CD14-positive monocyte (primary cell): ENCODE data around the gene RIMBP2. TPM values are rescaled to one million over a fixed set of nuclear protein-coding genes. Genes with fewer than 3 reads are reported as not detected.

ENCODE experiments used
- DNase-seq, 3 donors: peaks; one replicate each; pipeline ENCODE4 v3.0.0-alpha.2; 2011 to 2022
- H2AFZ ChIP-seq: 2 replicates; pipeline ENCODE4 v1.6.0; 2012; ENCODE audit warnings: mild to moderate bottlenecking, low read depth, low read length, inconsistent platforms; ENCODE audit not compliant: insufficient read depth, poor library complexity, severe bottlenecking
- H3K27ac ChIP-seq, 2 donors: 1 replicate in 1 of 2; 2 replicates in 1 of 2; pipeline ENCODE4 v1.5.1; 2012 to 2013; ENCODE audit warnings: low read length in 2 of 2, control low read depth in 1 of 2, inconsistent platforms in 1 of 2, low read depth in 1 of 2, mild to moderate bottlenecking in 1 of 2
- H3K27me3 ChIP-seq, 2 donors: one replicate each; pipeline versions ENCODE4 v1.6.0 to v1.6.1; 2011 to 2013; ENCODE audit warnings: low read length in 2 of 2; ENCODE audit not compliant: control insufficient read depth in 2 of 2, insufficient read depth in 2 of 2
- H3K36me3 ChIP-seq, 2 donors: replicated peaks in 1 of 2; 1 replicate in 1 of 2; 2 replicates in 1 of 2; pipeline versions ENCODE4 v1.5.1 to v1.6.1; 2012 to 2013; ENCODE audit warnings: low read length in 2 of 2, control low read depth in 1 of 2, inconsistent platforms in 1 of 2, mild to moderate bottlenecking in 1 of 2; ENCODE audit not compliant: insufficient read depth in 2 of 2, control insufficient read depth in 1 of 2
- H3K4me1 ChIP-seq, 2 donors: 1 replicate in 1 of 2; 2 replicates in 1 of 2; pipeline versions ENCODE4 v1.5.1 to v1.6.1; 2012 to 2013; ENCODE audit warnings: low read length in 2 of 2, control low read depth in 1 of 2, inconsistent platforms in 1 of 2, mild to moderate bottlenecking in 1 of 2, moderate library complexity in 1 of 2; ENCODE audit not compliant: insufficient read depth in 2 of 2, control insufficient read depth in 1 of 2
- H3K4me2 ChIP-seq: replicated peaks from 2 replicates; pipeline ENCODE3; 2012; ENCODE audit warnings: low read length, moderate library complexity, mild to moderate bottlenecking; ENCODE audit not compliant: poor library complexity, severe bottlenecking; ENCODE audit errors: extremely low read depth
- H3K4me3 ChIP-seq, 3 experiments: fragments of 200-600 bp in 1 of 3; sonication (generic) in 1 of 3; replicated peaks in 1 of 3; 1 replicate in 2 of 3; 2 replicates in 1 of 3; pipeline ENCODE4 v1.5.1; 2011 to 2013; ENCODE audit warnings: low read length in 3 of 3, mild to moderate bottlenecking in 3 of 3, control low read depth in 2 of 3, low read depth in 2 of 3, inconsistent platforms in 1 of 3, moderate library complexity in 1 of 3
- H3K79me2 ChIP-seq: 2 replicates; pipeline ENCODE4 v1.6.0; 2012; ENCODE audit warnings: mild to moderate bottlenecking, control low read depth, inconsistent platforms, low read length, moderate library complexity; ENCODE audit not compliant: insufficient read depth
- H3K9ac ChIP-seq: 2 replicates; pipeline ENCODE4 v1.6.0; 2017; ENCODE audit warnings: low read length, mild to moderate bottlenecking; ENCODE audit not compliant: insufficient read depth, poor library complexity, severe bottlenecking
- H3K9me3 ChIP-seq, 2 donors: replicated peaks in 1 of 2; 1 replicate in 1 of 2; 2 replicates in 1 of 2; pipeline versions ENCODE4 v1.5.1 to v1.6.1; 2012 to 2013; ENCODE audit warnings: low read length in 2 of 2, control low read depth in 1 of 2; ENCODE audit not compliant: control insufficient read depth in 1 of 2, insufficient read depth in 1 of 2
- H4K20me1 ChIP-seq: 2 replicates; pipeline ENCODE4 v1.6.0; 2012; ENCODE audit warnings: mild to moderate bottlenecking, low read length, control low read depth, moderate library complexity; ENCODE audit not compliant: insufficient read depth
- H3K27ac Mint-ChIP-seq, 7 donors: one replicate each; pipeline ENCODE4 v1.8.0; 2020; ENCODE audit warnings: mild to moderate bottlenecking in 7 of 7, mixed read lengths in 7 of 7, moderate library complexity in 6 of 7, inconsistent platforms in 2 of 7
- H3K27me3 Mint-ChIP-seq, 3 donors: one replicate each; pipeline ENCODE4 v1.8.0; 2021 to 2022; ENCODE audit warnings: low read depth in 3 of 3, mild to moderate bottlenecking in 3 of 3, mixed read lengths in 3 of 3, moderate library complexity in 3 of 3, inconsistent platforms in 1 of 3
- H3K36me3 Mint-ChIP-seq, 2 donors: one replicate each; pipeline ENCODE4 v1.8.0; 2020; ENCODE audit warnings: mixed read lengths in 2 of 2, inconsistent platforms in 1 of 2, mild to moderate bottlenecking in 1 of 2
- H3K4me1 Mint-ChIP-seq: one replicate; pipeline ENCODE4 v1.8.0; 2020; ENCODE audit warnings: mild to moderate bottlenecking, mixed read lengths
- H3K4me3 Mint-ChIP-seq, 2 donors: one replicate each; pipeline ENCODE4 v1.8.0; 2020; ENCODE audit warnings: mild to moderate bottlenecking in 2 of 2, mixed read lengths in 2 of 2, moderate library complexity in 1 of 2
- H3K9me3 Mint-ChIP-seq, 7 donors: one replicate each; pipeline ENCODE4 v1.8.0; 2020 to 2022; ENCODE audit warnings: mixed read lengths in 7 of 7, mild to moderate bottlenecking in 6 of 7, moderate library complexity in 6 of 7, inconsistent platforms in 2 of 7
- CTCF ChIP-seq: fragments of 200-600 bp; IDR thresholded peaks from one replicate; pipeline ENCODE4 v1.8.0; 2022; ENCODE audit warnings: antibody characterized with exemption, mild to moderate bottlenecking
- WGBS: methylation state at CpG from one replicate; pipeline ENCODE4 v1.1.5; 2013; ENCODE audit warnings: missing lambda C conversion rate; ENCODE audit not compliant: insufficient coverage; 5-methylcytosine and 5-hydroxymethylcytosine counted together
- intact Hi-C, 2 donors: fragments of 100-400 bp; cut with micrococcal nuclease; formaldehyde crosslinking; loops; one replicate each; pipeline versions ENCODE4 v1.15.0 to v1.15.1; 2023
- polyA plus RNA-seq, 3 donors: library from polyadenylated mRNA; depleted of rRNA in 1 of 3; unstranded in 2 of 3; stranded (reverse) in 1 of 3; fragments of 300-500 nt in 2 of 3; fragments of >200 nt in 1 of 3; fragmentation: Illumina TruSeq in 2 of 3; gene quantifications; 1 replicate in 2 of 3; 2 replicates in 1 of 3; pipeline ENCODE4 v1.2.3, GENCODE V29; 2012 to 2021

RIMBP2 gene
- polyA plus RNA-seq, 3 donors: not detected

DNA sequence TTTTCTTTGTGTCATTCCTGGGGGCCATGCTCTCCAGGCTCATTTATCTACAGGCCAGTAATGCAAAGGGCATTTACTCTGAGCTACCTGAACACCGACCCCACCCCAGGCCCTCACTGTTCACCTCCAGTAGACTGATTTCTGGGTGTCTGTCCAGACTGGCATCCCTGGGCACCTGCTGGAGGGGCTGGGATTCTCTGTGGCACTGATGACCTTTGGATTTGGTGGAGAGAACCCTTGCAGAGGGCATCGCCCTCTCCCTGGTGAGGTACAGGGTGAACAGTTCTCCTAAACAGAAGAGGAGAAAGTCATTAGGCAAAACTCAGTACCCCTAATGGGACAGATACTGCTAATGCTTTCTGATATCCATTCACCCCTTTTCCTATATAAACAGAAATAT, 27.1 kb upstream of the RIMBP2 start:
- Histone ChIP-seq H3K9ac (no peak overlapping the region), H3K27me3 (no peaks in the 10 kb centered on the region), H3K27ac (no peak overlapping the region), H3K4me3 (no peak overlapping the region), H3K9me3 (peaks cover 0 to 16% of the 10 kb centered on the region in 2 donors), H2AFZ (no peak overlapping the region), H3K79me2 (no peaks in the 10 kb centered on the region), H3K4me2 (no peak overlapping the region), H3K36me3 (no peaks in the 10 kb centered on the region), H3K4me1 (no peaks in the 10 kb centered on the region), H4K20me1 (no peaks in the 10 kb centered on the region)
- DNase-seq: no peak
- Mint-ChIP-seq H3K4me3 (no peak overlapping the region), H3K4me1 (peaks cover 4% of the 10 kb centered on the region), H3K36me3 (no peaks in the 10 kb centered on the region), H3K9me3 (peaks cover 2 to 12% (median 7%) of the 10 kb centered on the region in 7 donors), H3K27ac (no peak overlapping the region), H3K27me3 (peaks cover 3 to 10% (median 3%) of the 10 kb centered on the region in 3 donors)
- TF ChIP-seq CTCF: no peak
- intact Hi-C loops: no loop called here
- 100% methylated on average over 1 of the region's 2 CpGs for WGBS

DNA sequence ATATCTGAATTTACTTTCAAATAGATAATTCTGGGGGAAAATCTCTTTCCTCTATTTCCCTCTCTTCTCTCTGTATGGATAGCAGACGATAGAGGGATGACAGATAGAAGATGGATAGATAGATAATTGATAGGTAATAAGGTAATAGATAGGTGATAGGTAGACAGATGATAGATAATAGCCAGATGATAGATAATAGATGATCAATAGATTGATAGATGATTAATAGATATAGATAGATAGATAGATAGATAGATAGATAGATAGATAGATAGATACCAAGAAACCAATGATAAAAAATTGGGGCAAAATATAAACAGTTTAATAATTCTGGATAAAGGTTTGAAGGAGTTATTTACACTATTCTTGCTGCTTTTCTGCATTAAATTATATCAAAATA, 26.6 kb upstream of the RIMBP2 start:
- no peak overlapping the region for H2AFZ ChIP-seq
- DNase-seq: no peak
- H3K4me1 Mint-ChIP-seq: peaks cover under 1% of the 10 kb centered on the region
- no peaks in the 10 kb centered on the region for H3K36me3 ChIP-seq
- no peaks in the 10 kb centered on the region for H3K4me1 ChIP-seq
- no peak overlapping the region for H3K4me3 ChIP-seq
- WGBS: no CpG with 5 or more reads among the region's 1 CpG
- no peak overlapping the region for H3K4me2 ChIP-seq
- no peaks in the 10 kb centered on the region for H3K27me3 ChIP-seq
- TF ChIP-seq CTCF: no peak
- peaks cover 0 to 16% of the 10 kb centered on the region in 2 donors for H3K9me3 ChIP-seq
- intact Hi-C loops: no loop called here
- no peaks in the 10 kb centered on the region for H3K36me3 Mint-ChIP-seq
- H3K27ac ChIP-seq: no peak overlapping the region
- no peak overlapping the region for H3K9ac ChIP-seq
- no peaks in the 10 kb centered on the region for H4K20me1 ChIP-seq
- peaks cover 1 to 6% (median 3%) of the 10 kb centered on the region in 3 donors for H3K27me3 Mint-ChIP-seq
- H3K9me3 Mint-ChIP-seq: peaks cover 2 to 12% (median 7%) of the 10 kb centered on the region in 7 donors
- no peak overlapping the region for H3K27ac Mint-ChIP-seq
- no peak overlapping the region for H3K4me3 Mint-ChIP-seq
- H3K79me2 ChIP-seq: no peaks in the 10 kb centered on the region
